Upper lobe of right lung (tissue), 1 donor: ENCODE results near the gene SLC30A1. TPM values are rescaled to one million over a fixed set of nuclear protein-coding genes. Genes with fewer than 3 reads are reported as not detected.
"Not testable (repeated sequence)": the region's sequence is repeated elsewhere in the genome, so short reads cannot be mapped to it uniquely, and the experiment has no call there.

ENCODE experiments used
- ATAC-seq: fragments of 200-7000 bp; cut with Tn5 transposase; one replicate; pipeline ENCODE4 v1.9.1; 2020; ENCODE audit warnings: mild to moderate bottlenecking, moderate library complexity
- DNase-seq: peaks from one replicate; pipeline ENCODE4 v3.0.0-alpha.2; 2020
- H3K27ac ChIP-seq: fragments of 200-600 bp; one replicate; pipeline ENCODE4 v1.8.0; 2022
- H3K27me3 ChIP-seq: fragments of 200-600 bp; one replicate; pipeline ENCODE4 v1.8.0; 2022; ENCODE audit warnings: mild to moderate bottlenecking
- H3K36me3 ChIP-seq: fragments of 200-600 bp; one replicate; pipeline ENCODE4 v1.8.0; 2022
- H3K4me1 ChIP-seq: fragments of 200-600 bp; one replicate; pipeline ENCODE4 v1.8.0; 2022
- H3K4me3 ChIP-seq: fragments of 200-600 bp; one replicate; pipeline ENCODE4 v1.8.0; 2022; ENCODE audit warnings: mild to moderate bottlenecking
- H3K9me3 ChIP-seq: fragments of 200-600 bp; one replicate; pipeline ENCODE4 v1.8.0; 2022
- CTCF ChIP-seq: fragments of 200-600 bp; IDR thresholded peaks from one replicate; pipeline ENCODE4 v1.8.0; 2022; ENCODE audit warnings: antibody characterized with exemption
- intact Hi-C: fragments of 100-400 bp; cut with DNase I; formaldehyde crosslinking; loops from one replicate; pipeline ENCODE4 v1.11.0; 2022
- total RNA-seq: library from RNA; stranded (reverse); fragmentation: NEBNext Ultra II Directional; extraction: Animal tissue kit (Norgen Biotek cat#: 25700); gene quantifications from one replicate; pipeline ENCODE4 v1.2.1, GENCODE V29; 2021
- donor health status: DM: no; HTN: yes; CAD: no; lungs with severe emphysema.

SLC30A1 gene
- total RNA-seq, 1 donor from 2014 or later = 15.6 TPM

- intact Hi-C loops = no loop called here
- Histone ChIP-seq H3K9me3 (no peaks in the 10 kb centered on the region), H3K27ac (no peak overlapping the region), H3K27me3 (no peaks in the 10 kb centered on the region), H3K36me3 (no peaks in the 10 kb centered on the region), H3K4me1 (peaks cover 2% of the 10 kb centered on the region), H3K4me3 (no peak overlapping the region)
- ATAC-seq = no peak
- DNase-seq = no peak
- no peak for TF ChIP-seq CTCF
Observed at GRCh38 chr1:211546543-211546942, 32.4 kb downstream of the SLC30A1 start.

GRCh38 chr1:211543025-211543424, 35.9 kb downstream of the SLC30A1 start:
- DNase-seq = no peak
- H3K36me3 ChIP-seq = no peaks in the 10 kb centered on the region
- H3K27me3 ChIP-seq = no peaks in the 10 kb centered on the region
- no peak overlapping the region for H3K4me3 ChIP-seq
- TF ChIP-seq CTCF = no peak
- ATAC-seq = no peak
- intact Hi-C loops = no loop called here
- no peaks in the 10 kb centered on the region for H3K4me1 ChIP-seq
- no peak overlapping the region for H3K27ac ChIP-seq
- H3K9me3 ChIP-seq = no peaks in the 10 kb centered on the region

- no peak for ATAC-seq
- no peaks in the 10 kb centered on the region for H3K4me1 ChIP-seq
- H3K9me3 ChIP-seq = no peaks in the 10 kb centered on the region
- no peak overlapping the region for H3K27ac ChIP-seq
- no peak overlapping the region for H3K4me3 ChIP-seq
- intact Hi-C loops = no loop called here
- H3K27me3 ChIP-seq = no peaks in the 10 kb centered on the region
- no peak for DNase-seq
- TF ChIP-seq CTCF = no peak
- no peaks in the 10 kb centered on the region for H3K36me3 ChIP-seq
Observed at GRCh38 chr1:211541720-211542477, 37.1 kb downstream of the SLC30A1 start.

- TF ChIP-seq CTCF = no peak
Observed at GRCh38 chr1:211541278-211541677, 37.7 kb downstream of the SLC30A1 start.

GRCh38 chr1:211540824-211541223, 38.1 kb downstream of the SLC30A1 start:
- ATAC-seq, intact Hi-C loops, H3K4me1 ChIP-seq, H3K27ac ChIP-seq, DNase-seq, H3K9me3 ChIP-seq, H3K4me3 ChIP-seq, H3K27me3 ChIP-seq, H3K36me3 ChIP-seq: not testable (repeated sequence)

More at GRCh38 chr1:211541278-211541677, 37.7 kb downstream of the SLC30A1 start:
- intact Hi-C loops = no loop called here
- Histone ChIP-seq H3K36me3 (no peaks in the 10 kb centered on the region), H3K27ac (no peak overlapping the region), H3K9me3 (no peaks in the 10 kb centered on the region), H3K27me3 (no peaks in the 10 kb centered on the region), H3K4me3 (no peak overlapping the region), H3K4me1 (no peaks in the 10 kb centered on the region)
- DNase-seq (no peak), ATAC-seq (no peak)

GRCh38 chr1:211538287-211538686, 40.7 kb downstream of the SLC30A1 start:
- no peaks in the 10 kb centered on the region for H3K9me3 ChIP-seq
- intact Hi-C loops = no loop called here
- no peaks in the 10 kb centered on the region for H3K27me3 ChIP-seq
- no peaks in the 10 kb centered on the region for H3K36me3 ChIP-seq
- no peaks in the 10 kb centered on the region for H3K4me1 ChIP-seq
- no peak overlapping the region for H3K27ac ChIP-seq
- H3K4me3 ChIP-seq = no peak overlapping the region
- no peak for ATAC-seq
- no peak for TF ChIP-seq CTCF
- no peak for DNase-seq
